HEK293 (cell line): ENCODE data around the gene SQOR.

Source experiments
- FEZF1 ChIP-seq: fragments of 450-650 bp; formaldehyde crosslinking; IDR thresholded peaks from 2 replicates; pipeline ENCODE4 v1.5.1; 2016; ENCODE audit warnings: missing biosample characterization, missing genetic modification characterization
- IKZF3 ChIP-seq: fragments of 450-650 bp; IDR thresholded peaks from 2 replicates; pipeline ENCODE4 v1.5.0; 2018; ENCODE audit warnings: missing biosample characterization, mild to moderate bottlenecking, missing genetic modification characterization, moderate library complexity
- KLF7 ChIP-seq: fragments of 450-650 bp; formaldehyde crosslinking; IDR thresholded peaks from 2 replicates; pipeline ENCODE4 v1.5.1; 2016; ENCODE audit warnings: missing biosample characterization, missing genetic modification characterization, borderline replicate concordance
- PRDM6 ChIP-seq: fragments of 450-650 bp; formaldehyde crosslinking; IDR thresholded peaks from 2 replicates; pipeline ENCODE4 v1.5.1; 2017; ENCODE audit warnings: missing biosample characterization, missing genetic modification characterization
- SP2 ChIP-seq: fragments of 450-650 bp; formaldehyde crosslinking; IDR thresholded peaks from 2 replicates; pipeline ENCODE4 v1.5.1; 2016; ENCODE audit warnings: missing biosample characterization, missing genetic modification characterization
- SP3 ChIP-seq: fragments of 450-650 bp; formaldehyde crosslinking; IDR thresholded peaks from 2 replicates; pipeline ENCODE4 v1.5.1; 2016; ENCODE audit warnings: missing biosample characterization, missing genetic modification characterization
- SP7 ChIP-seq: fragments of 450-650 bp; formaldehyde crosslinking; IDR thresholded peaks from 2 replicates; pipeline ENCODE4 v1.5.1; 2016; ENCODE audit warnings: missing biosample characterization, missing genetic modification characterization
- ZBTB1 ChIP-seq: fragments of 450-650 bp; formaldehyde crosslinking; IDR thresholded peaks from 2 replicates; pipeline ENCODE4 v1.5.1; 2016; ENCODE audit warnings: missing biosample characterization, missing genetic modification characterization
- ZBTB10 ChIP-seq: fragments of 450-650 bp; formaldehyde crosslinking; IDR thresholded peaks from 2 replicates; pipeline ENCODE4 v1.5.1; 2016; ENCODE audit warnings: missing biosample characterization, missing genetic modification characterization
- ZBTB17 ChIP-seq: fragments of 450-650 bp; formaldehyde crosslinking; IDR thresholded peaks from 2 replicates; pipeline ENCODE4 v1.5.1; 2016; ENCODE audit warnings: missing biosample characterization, missing genetic modification characterization
- ZBTB44 ChIP-seq: fragments of 450-650 bp; IDR thresholded peaks from 2 replicates; pipeline ENCODE4 v1.5.1; 2018; ENCODE audit warnings: missing biosample characterization, mild to moderate bottlenecking, missing genetic modification characterization
- ZNF155 ChIP-seq: fragments of 450-650 bp; formaldehyde crosslinking; IDR thresholded peaks from 2 replicates; pipeline ENCODE4 v1.5.1; 2016; ENCODE audit warnings: missing biosample characterization, missing genetic modification characterization
- ZNF175 ChIP-seq: fragments of 450-650 bp; formaldehyde crosslinking; IDR thresholded peaks from 2 replicates; pipeline ENCODE4 v1.5.1; 2016; ENCODE audit warnings: missing biosample characterization, missing genetic modification characterization
- ZNF335 ChIP-seq: fragments of 450-650 bp; formaldehyde crosslinking; conservative IDR thresholded peaks from 2 replicates; pipeline ENCODE4 v1.5.1; 2016; ENCODE audit warnings: missing biosample characterization, missing genetic modification characterization
- ZNF366 ChIP-seq: fragments of 450-650 bp; formaldehyde crosslinking; conservative IDR thresholded peaks from 2 replicates; pipeline ENCODE4 v1.5.1; 2016; ENCODE audit warnings: missing biosample characterization, missing genetic modification characterization
- ZNF518A ChIP-seq: fragments of 450-650 bp; formaldehyde crosslinking; conservative IDR thresholded peaks from 2 replicates; pipeline ENCODE4 v1.5.1; 2016; ENCODE audit warnings: low read depth, missing biosample characterization, missing genetic modification characterization
- ZNF580 ChIP-seq: fragments of 450-650 bp; formaldehyde crosslinking; IDR thresholded peaks from 2 replicates; pipeline ENCODE4 v1.5.1; 2016; ENCODE audit warnings: missing biosample characterization, missing genetic modification characterization
- ZNF629 ChIP-seq: fragments of 450-650 bp; formaldehyde crosslinking; IDR thresholded peaks from 2 replicates; pipeline ENCODE4 v1.5.1; 2017; ENCODE audit warnings: missing biosample characterization, missing genetic modification characterization
- ZNF664 ChIP-seq: fragments of 450-650 bp; formaldehyde crosslinking; IDR thresholded peaks from 2 replicates; pipeline ENCODE4 v1.5.1; 2016; ENCODE audit warnings: missing biosample characterization, missing genetic modification characterization
- ZNF707 ChIP-seq: fragments of 450-650 bp; formaldehyde crosslinking; IDR thresholded peaks from 2 replicates; pipeline ENCODE4 v1.5.1; 2016; ENCODE audit warnings: missing biosample characterization, missing genetic modification characterization
- ZSCAN5A ChIP-seq: fragments of 450-650 bp; formaldehyde crosslinking; IDR thresholded peaks from 2 replicates; pipeline ENCODE4 v1.5.1; 2016; ENCODE audit warnings: missing biosample characterization, missing genetic modification characterization
- TF ChIP-seq, protein P1 (sequence below): fragments of 450-650 bp; formaldehyde crosslinking; IDR thresholded peaks from 2 replicates; pipeline ENCODE4 v1.5.1; 2016; ENCODE audit warnings: missing biosample characterization, missing genetic modification characterization
- TF ChIP-seq, protein P2 (sequence below): fragments of 450-650 bp; formaldehyde crosslinking; IDR thresholded peaks from 2 replicates; pipeline ENCODE4 v1.5.1; 2016; ENCODE audit warnings: missing biosample characterization, missing genetic modification characterization

SQOR gene

GRCh38 chr15:45587095-45587862 is 47.5 kb upstream of the SQOR start, which contains the start of gene BLOC1S6 (continued):
- TF ChIP-seq ZNF518A (tag by site-specific recombination) (peak; percentile 61; the same call in 1 of the 2 replicates), ZNF155 (tag by site-specific recombination) (no peak), PRDM6 (no peak), ZNF335 (tag by site-specific recombination) (peak; percentile 92), ZNF629 (tag by site-specific recombination) (peak; percentile 80), SP2 (tag by site-specific recombination) (peak; percentile 90), ZNF580 (tag by site-specific recombination) (peak; percentile 88), SP7 (tag by site-specific recombination) (peak; percentile 83), ZBTB17 (peak; percentile 82), ZNF664 (tag by site-specific recombination) (0 out of 2 replicates have a peak, but pooled peaks have one; percentile 40), ZBTB44 (no peak), ZBTB1 (tag by site-specific recombination) (peak; percentile 82), ZNF366 (tag by site-specific recombination) (0 out of 2 replicates have a peak, but pooled peaks have one; percentile 19), ZNF707 (tag by site-specific recombination) (no peak), ZNF175 (tag by site-specific recombination) (no peak), ZSCAN5A (no peak), KLF7 (tag by site-specific recombination) (peak; percentile 66; the same call in 1 of the 2 replicates), SP3 (tag by site-specific recombination) (peak; percentile 70), IKZF3 (tag by site-specific recombination) (0 out of 2 replicates have a peak, but pooled peaks have one; percentile 59), ZBTB10 (tag by site-specific recombination) (peak; percentile 59), FEZF1 (0 out of 2 replicates have a peak, but pooled peaks have one; percentile 17)
- TF ChIP-seq, protein P1, sequence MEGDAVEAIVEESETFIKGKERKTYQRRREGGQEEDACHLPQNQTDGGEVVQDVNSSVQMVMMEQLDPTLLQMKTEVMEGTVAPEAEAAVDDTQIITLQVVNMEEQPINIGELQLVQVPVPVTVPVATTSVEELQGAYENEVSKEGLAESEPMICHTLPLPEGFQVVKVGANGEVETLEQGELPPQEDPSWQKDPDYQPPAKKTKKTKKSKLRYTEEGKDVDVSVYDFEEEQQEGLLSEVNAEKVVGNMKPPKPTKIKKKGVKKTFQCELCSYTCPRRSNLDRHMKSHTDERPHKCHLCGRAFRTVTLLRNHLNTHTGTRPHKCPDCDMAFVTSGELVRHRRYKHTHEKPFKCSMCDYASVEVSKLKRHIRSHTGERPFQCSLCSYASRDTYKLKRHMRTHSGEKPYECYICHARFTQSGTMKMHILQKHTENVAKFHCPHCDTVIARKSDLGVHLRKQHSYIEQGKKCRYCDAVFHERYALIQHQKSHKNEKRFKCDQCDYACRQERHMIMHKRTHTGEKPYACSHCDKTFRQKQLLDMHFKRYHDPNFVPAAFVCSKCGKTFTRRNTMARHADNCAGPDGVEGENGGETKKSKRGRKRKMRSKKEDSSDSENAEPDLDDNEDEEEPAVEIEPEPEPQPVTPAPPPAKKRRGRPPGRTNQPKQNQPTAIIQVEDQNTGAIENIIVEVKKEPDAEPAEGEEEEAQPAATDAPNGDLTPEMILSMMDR: no peak
- TF ChIP-seq, protein P2, sequence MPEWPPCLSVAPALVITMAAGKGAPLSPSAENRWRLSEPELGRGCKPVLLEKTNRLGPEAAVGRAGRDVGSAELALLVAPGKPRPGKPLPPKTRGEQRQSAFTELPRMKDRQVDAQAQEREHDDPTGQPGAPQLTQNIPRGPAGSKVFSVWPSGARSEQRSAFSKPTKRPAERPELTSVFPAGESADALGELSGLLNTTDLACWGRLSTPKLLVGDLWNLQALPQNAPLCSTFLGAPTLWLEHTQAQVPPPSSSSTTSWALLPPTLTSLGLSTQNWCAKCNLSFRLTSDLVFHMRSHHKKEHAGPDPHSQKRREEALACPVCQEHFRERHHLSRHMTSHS: no peak
